HG02885 (cell line): Measurements from ENCODE around the gene TOP3B.

Experiments used
- ATAC-seq: cut with Tn5 transposase; IDR thresholded peaks from one replicate; pipeline ENCODE4 v1.9.1; 2021; ENCODE audit warnings: mild to moderate bottlenecking; ENCODE audit not compliant: unreplicated experiment, poor library complexity

Gene TOP3B, protein sequence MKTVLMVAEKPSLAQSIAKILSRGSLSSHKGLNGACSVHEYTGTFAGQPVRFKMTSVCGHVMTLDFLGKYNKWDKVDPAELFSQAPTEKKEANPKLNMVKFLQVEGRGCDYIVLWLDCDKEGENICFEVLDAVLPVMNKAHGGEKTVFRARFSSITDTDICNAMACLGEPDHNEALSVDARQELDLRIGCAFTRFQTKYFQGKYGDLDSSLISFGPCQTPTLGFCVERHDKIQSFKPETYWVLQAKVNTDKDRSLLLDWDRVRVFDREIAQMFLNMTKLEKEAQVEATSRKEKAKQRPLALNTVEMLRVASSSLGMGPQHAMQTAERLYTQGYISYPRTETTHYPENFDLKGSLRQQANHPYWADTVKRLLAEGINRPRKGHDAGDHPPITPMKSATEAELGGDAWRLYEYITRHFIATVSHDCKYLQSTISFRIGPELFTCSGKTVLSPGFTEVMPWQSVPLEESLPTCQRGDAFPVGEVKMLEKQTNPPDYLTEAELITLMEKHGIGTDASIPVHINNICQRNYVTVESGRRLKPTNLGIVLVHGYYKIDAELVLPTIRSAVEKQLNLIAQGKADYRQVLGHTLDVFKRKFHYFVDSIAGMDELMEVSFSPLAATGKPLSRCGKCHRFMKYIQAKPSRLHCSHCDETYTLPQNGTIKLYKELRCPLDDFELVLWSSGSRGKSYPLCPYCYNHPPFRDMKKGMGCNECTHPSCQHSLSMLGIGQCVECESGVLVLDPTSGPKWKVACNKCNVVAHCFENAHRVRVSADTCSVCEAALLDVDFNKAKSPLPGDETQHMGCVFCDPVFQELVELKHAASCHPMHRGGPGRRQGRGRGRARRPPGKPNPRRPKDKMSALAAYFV

DNA sequence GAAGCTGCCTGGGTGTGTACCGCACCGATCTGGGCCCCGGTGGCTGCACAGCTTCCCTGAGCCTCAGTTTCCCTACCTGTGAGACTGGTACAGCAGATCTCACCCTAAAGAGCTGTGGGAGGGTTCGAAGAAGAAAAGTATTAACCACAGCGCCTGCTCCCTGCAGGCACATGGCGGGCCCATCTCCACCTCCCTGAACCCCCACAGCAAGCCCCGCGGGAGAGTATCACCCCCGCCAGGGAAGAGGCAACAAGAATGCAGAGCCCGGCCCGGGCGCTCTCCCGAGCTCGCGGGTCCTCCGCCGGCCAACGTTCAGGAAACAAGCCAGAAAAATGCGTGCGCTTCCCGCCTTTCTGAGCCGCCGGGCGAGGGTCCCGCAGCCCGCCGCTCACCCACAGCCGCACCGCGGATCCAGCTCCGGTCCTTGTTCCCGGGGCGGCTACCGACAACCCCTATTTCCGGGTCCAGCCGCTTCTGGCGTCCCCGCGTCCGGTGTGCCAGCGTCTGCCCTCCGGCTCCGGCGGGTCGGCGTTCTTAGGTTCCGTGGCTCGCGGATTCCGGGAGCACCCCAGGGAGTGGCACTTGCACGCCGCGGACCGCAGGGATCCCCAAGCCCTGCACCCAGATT is at the start of gene TOP3B:
TOP3B (minus strand) TSS at position 450 of the 628 bp plus-strand sequence. CDS start 7,078 bp downstream, outside the sequence.
- ATAC-seq: peak; percentile 78

DNA sequence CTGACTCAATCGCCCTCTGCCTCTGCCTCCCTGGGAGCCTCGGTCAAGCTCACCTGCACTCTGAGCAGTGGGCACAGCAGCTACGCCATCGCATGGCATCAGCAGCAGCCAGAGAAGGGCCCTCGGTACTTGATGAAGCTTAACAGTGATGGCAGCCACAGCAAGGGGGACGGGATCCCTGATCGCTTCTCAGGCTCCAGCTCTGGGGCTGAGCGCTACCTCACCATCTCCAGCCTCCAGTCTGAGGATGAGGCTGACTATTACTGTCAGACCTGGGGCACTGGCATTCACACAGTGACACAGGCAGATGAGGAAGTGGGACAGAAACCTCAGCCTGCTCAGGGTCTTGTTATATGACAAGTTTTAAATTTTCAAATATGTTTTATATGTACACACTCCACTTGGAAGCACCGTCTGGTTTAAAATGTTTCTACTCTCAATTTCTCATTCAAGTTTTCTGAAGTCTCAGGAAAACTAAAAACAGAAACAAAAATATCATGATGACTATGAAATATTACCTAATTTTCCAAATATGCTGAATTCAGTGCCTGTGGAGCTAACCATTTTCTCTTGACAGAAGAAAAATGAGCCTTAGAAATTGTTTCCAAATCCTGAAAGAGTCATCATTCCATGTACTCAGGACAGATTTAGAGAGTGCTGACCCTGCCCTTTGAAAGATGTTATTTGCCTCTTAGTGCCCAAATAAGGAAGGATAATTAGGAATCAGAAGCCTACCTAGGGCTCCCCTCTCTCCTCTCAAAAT is 48.8 kb upstream of the TOP3B start:
- peak; percentile 28 for ATAC-seq

DNA sequence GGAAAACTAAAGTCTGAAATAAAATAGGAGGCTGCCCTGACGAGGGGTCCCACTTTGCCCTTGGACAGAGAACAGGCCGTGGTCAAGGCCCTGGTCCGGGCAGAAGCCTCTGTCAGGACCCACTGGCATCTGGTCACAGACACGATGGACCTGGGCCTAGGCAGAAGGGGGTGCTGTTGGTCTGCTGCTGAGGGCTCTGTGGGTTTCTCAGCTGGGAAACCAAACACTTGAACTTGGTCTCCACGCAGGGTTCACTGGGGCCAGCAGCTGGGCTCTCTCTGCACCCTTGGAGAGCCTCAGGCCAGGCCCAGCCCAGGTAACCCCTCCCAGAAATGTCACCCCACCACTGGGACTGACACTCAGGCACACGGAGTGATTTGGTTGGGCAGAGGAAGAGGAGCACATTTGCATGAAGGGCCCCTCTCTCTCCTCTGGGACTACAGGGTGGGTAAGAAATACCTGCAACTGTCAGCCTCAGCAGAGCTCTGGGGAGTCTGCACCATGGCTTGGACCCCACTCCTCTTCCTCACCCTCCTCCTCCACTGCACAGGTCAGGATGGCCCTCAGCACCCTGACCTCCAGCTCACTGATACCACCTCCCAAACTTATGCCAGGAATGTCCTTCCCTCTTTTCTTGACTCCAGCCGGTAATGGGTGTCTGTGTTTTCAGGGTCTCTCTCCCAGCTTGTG is 48.1 kb upstream of the TOP3B start:
- peak; percentile 58 for ATAC-seq

DNA sequence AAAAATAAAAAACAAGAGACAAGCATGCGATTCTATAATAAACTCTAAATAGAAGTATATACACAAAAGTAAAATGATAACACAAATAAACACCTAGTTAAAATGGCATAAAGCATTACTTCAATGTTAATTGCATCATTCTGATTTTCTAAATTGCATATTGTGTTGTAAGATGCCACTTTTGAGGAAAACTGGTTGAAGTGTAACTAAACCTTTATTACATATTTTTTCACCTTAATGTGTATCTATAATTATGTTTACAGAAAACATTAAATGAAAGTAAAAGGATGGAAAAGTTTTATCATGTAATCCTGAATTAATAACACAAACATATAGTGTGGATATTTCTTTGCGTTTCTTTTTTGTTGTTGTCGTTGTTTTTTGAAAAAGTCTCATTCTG is 45.4 kb upstream of the TOP3B start:
- ATAC-seq: no peak

DNA sequence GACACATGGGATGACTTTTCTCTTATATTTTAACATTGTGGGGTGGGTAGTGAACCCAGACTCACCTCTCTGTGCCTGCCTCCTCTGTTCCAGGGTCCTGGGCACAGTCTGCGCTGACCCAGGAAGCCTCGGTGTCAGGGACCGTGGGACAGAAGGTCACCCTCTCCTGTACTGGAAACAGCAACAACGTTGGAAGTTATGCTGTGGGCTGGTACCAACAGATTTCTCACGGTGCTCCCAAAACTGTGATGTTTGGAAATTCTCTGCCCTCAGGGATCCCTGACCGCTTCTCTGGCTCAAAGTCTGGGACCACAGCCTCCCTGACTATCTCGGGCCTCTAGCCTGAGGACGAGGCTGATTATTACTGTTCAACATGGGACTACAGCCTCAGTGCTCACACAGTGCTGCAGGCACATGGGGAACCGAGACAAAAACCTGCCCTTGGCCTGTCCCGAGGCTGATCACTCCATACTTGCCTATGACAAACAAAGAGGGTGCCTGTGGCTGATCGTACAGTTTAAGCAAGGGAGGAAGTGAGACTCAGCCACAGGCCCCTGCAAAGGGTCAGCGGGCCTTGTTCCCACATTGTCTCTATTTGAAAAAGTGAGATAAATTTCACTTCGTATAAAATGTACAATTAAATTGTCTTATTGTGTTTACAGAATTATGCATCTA is 43.7 kb upstream of the TOP3B start:
- peak; percentile 64 for ATAC-seq

DNA sequence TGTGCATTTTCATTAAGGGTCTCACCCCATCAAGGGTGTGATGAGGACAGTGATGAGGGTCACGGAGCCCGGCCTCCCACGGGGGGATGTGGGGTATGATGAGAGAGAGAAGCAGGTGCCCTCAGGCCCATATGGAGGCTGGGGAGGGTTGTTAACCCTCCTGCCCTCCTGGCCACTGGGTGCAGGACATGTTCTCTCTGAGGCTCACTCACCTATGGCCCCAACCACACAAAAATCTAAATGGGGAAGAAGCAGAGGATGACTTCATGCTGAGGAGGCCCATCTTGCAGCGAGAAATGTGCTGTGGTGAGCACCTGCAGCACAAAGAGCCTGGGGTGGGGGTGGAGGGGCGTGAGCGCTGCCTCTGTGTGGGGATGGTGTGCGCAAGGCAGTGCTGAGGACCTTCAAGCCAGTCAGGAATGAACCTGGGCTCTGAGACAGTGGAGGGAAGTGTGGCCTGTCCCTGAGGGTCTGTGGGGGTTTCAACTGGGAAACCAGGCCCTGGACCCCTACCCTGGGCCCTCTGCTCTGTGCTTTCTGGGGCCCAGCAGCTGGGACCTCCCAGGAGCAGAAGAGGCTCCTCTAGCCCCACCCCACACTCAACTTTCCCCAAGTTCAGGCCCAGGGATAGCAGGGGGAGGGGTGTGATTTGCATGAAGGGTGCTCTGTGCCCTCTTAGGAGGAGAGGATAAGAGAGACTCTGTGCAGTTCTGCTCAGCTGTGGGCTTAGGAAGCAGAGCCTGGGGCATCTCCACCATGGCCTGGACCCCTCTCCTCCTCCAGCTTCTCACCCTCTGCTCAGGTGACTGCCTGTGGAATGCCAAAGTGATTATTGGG is 43.0 kb upstream of the TOP3B start:
- ATAC-seq: no peak

DNA sequence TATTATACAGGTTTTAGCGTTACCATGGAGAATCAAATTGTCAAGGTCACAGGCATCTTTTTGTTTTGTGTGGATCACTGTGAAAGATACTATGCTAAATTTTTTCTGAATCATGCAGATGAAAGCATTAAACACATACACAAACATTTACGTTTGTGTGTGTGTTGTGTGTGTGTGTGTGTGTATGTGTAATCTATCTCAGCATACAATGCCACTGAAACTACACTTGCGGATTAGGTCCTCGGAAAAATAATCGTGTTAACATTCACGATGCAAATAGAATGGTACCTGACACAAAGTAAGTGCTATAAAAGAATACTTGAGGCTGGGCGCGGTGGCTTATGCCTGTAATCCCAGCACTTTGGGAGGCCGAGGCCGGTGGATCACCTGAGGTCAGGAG is 41.9 kb upstream of the TOP3B start:
- ATAC-seq: no peak

DNA sequence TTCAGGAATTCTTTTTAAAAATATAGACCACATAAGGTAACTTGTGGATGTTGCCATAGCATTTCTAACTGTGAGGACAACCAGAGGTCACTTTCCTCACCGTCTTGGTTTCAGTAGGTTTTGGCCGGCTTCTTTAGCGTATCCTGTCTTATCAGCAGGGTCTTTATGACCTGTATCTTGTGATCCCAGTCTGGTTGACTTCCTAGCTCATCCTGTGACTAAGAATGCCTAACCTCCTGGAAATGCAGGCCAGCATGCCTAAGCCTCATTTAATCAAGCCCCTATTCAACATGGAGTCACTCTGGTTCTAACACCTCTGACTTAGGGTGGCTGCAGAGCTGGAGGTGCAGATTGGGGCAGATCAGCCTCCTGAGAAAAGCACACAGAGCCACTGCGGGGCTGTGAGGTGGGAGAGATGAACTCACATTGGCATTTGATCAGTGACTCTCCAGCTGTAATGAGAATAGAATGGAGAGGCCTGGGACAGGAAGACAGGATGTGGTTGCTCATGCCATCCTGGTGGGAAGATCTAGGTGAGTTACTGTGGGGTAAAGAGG is 41.1 kb upstream of the TOP3B start:
- no peak for ATAC-seq

DNA sequence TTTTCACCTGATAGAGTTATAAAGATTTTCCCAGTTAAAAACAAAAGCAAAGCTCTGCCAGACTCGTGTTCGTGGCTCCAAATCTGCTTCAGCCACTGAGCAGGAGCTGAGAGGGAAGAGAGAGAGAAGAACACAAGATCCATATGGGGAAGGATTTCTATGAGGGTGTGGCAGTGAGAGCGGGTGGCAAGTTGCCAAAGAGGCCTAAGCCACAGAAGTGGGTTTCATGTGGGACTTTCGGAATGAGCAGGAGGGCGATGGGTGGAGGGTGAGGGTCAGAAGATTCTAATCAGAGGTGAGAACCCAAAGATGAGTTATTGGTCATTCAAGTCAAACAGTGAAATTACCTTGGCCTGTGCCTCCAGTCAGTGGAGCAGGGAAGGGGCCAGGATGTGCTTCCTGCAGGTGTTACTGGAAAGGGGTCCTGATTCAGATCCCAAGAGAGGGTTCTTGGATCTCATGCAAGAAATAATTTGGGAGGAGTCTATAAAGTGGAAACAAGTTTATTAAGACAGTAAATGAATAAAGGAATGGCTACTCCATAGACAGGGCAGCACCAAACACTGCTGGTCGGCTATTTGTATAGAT is 40.5 kb upstream of the TOP3B start:
- ATAC-seq: no peak

DNA sequence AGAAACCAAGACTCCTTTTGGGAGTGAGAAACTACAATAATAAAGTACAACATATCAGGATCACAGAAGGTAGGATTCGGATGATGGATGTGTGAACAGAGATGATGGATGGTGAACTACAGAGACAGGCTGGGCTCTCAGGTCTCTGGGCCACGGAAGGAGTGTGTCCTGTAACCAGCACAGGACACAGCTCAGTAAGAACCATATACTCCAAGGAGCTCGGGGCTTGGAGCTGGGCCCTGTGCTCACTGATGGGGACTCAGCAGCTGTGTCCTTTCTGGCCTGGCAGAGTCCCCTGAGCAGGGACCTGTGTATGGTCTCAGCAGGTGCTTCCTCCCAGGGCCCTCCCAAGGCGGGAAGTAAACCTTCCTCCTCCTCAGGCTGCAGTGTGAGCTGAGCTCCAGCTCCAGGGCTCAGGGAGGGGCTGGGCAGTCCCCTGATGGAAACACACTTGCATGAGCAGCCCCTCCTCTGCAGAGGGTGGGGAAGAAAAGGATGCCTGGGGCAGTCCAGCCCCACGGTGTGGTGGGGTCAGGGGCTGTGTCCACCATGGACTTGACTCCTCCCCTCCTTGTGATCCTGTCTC is 39.8 kb upstream of the TOP3B start:
- no peak for ATAC-seq

DNA sequence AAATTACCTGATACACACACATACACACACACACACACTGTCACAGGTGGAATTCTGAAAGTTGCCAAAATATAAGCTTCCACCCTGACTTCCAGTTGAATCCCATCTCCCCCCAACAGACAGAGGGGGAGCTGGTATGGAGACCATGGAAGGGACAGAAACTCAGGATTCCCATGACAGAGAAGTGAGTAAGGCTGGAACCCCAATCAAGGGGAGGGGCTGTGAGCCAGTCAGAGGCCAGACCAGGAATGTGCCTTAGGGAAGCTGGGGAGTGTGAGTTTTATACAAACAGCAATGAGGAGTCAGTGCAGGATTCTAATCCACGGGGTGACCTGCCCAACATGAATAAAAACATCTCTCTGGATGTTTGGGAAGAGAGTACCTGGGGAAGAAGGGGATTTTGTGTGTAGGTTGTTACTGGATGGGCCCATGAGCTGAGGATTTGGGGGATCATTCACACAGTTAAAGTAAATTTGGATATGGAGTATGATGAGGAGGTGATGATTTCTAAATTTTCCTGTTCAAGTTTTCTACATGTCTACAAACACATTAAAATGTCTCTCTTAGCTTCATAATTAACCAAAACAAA is 38.7 kb upstream of the TOP3B start:
- no peak for ATAC-seq

DNA sequence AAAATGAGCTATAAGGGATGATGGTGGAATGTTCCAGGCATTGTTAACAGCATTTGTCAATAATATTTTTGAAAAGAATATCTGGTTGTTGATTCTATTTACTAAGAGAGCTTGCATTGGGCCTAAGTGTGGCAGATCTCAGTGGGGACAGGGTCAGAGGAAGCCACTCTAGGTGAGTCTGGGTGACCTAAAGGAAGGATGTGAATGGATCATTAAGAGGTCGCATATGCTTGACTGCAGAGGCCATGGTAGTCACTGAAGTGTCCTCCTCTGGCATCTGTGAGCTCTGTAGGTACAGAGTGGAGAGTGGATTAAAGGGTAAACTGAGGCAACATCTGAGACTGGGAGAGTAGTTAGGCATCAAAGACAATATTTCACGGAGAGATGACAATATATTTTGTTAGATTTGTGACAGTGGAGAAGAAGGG is 37.9 kb upstream of the TOP3B start:
- no peak for ATAC-seq

DNA sequence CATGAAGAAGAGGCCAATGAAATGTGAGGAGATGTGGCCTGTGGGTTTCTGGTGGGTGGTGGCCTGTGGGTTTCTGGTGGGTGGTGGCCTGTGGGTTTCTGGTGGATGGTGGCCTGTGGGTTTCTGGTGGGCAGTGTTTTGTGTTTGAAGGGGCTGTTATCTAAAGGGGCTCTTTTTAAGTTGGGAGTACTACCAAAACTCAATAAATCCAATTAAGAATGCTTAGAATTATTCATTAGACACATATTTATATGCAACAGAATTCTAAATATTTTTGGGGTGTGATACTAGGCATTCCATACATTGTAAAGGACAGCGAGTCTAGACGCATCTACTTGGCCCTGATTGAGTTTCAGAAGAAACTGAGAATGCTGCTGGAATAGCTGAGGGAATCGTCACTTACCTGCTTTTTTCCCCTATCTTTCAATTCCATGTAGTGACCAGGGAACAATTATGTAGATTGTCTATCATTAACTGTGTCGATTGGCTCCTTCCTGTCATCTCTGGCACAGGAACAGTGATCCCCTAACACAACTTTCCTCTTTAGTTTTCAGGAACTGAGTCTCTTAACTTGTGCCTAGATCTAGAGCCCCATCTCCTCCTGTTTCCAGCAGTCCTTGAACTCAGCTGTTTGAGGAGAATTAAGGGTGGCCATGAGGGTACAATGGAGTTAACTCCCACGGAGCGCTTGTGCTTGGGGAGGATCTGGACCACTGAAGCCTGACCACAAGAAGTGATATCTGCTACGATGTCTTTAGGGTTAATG is 37.3 kb upstream of the TOP3B start:
- ATAC-seq: no peak

DNA sequence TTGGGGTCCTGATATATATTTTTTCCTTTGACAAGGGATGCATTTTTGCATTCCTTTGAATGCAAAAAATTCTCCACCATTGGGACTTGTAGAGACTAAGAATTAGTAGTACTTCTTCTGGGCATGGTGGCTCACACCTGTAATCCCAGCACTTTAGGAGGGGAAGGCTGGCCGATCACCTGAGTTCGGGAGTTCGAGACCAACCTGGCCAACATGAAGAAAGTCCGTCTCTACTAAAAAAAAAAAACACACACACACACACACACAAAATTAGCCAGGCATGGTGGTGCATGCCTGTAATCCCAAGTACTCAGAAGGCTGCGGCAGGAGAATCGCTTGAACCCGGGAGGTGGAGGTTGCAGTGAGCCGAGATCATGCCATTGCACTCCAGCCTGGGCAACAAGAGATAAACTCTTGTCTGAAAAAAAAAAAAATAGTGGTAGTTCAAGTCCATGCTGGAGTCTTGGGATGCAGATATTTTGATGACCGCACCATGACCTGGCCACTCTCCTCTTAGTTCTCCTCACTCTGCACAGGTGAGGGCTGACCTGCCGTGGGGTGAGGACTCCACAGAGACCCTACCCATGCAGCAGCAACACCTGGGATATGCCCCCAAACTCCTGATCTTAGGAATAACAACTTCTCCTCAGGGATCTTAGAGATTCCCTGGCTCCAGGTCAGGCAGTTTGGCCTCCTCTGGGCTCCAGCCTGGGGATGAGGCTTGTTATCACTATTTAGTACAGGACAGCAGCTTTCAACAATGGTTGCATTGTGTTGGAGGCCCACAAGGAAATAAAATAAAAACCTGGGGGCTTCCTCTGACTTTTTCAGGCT is 36.5 kb upstream of the TOP3B start:
- ATAC-seq: no peak

DNA sequence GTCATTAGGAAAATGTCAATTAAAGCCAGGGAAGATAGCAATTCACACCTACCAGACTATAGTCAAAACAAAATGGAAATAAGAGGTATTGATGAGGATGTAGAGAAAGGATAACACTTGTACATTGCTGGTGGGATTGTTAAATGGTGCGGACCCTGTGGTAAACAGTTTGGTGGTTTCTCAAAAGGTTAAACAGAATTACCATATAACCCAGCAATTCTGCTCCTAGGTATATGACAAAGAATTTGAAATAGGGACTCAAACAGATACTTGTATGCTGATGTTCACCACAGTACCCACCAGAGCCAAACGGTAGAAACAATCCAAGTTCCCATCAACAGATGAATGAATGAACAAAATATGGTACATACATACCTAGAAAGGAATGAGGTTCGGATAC is 33.0 kb upstream of the TOP3B start:
- ATAC-seq: no peak
